ENCODE measurements around the gene SIL1. TPM values are rescaled to one million over a fixed set of nuclear protein-coding genes. Genes with fewer than 3 reads are reported as not detected.
A peak's percentile ranks its signal among the peaks of the same experiment; 100 is the strongest.

The SIL1 gene
- total RNA-seq, 1 donor from 2014 or later: 16.1 TPM

DNA sequence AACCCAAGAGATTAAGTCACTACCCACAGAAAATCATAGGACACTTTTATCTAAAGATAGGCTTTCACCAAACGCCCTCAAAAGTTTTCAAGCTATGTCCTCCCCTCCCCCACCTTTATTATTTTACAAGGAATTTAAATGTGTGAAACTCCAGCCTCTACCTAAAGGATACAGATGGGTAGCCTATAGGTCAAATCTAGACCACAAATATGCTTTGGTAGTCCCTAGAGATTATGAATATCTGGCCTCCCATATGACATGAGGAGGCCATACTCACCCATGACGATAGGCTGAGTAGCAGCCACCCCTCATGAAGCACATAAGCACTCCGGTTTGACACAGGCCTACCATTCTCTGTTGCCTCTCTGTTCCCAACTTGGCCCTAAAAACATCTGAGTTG lies 11.9 kb downstream of the SIL1 start:
- Mint-ChIP-seq H3K4me1 (peaks cover 29% of the 10 kb centered on the region), H3K27me3 (no peaks in the 10 kb centered on the region), H3K36me3 (ENCODE audit: low read depth) (peaks cover 18% of the 10 kb centered on the region), H3K9me3 (no peaks in the 10 kb centered on the region), H3K4me3 (no peak overlapping the region), H3K27ac (no peak overlapping the region)
- ChIA-PET CTCF (no interaction called here), POLR2A (no interaction called here)
- DNase-seq (no peak), ATAC-seq (ENCODE audit: low read depth) (no peak)
- TF ChIP-seq, protein P1, sequence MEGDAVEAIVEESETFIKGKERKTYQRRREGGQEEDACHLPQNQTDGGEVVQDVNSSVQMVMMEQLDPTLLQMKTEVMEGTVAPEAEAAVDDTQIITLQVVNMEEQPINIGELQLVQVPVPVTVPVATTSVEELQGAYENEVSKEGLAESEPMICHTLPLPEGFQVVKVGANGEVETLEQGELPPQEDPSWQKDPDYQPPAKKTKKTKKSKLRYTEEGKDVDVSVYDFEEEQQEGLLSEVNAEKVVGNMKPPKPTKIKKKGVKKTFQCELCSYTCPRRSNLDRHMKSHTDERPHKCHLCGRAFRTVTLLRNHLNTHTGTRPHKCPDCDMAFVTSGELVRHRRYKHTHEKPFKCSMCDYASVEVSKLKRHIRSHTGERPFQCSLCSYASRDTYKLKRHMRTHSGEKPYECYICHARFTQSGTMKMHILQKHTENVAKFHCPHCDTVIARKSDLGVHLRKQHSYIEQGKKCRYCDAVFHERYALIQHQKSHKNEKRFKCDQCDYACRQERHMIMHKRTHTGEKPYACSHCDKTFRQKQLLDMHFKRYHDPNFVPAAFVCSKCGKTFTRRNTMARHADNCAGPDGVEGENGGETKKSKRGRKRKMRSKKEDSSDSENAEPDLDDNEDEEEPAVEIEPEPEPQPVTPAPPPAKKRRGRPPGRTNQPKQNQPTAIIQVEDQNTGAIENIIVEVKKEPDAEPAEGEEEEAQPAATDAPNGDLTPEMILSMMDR (IDR thresholded peaks at IDR 0.05): no peak
- intact Hi-C loops (cut with micrococcal nuclease): no loop called here

DNA sequence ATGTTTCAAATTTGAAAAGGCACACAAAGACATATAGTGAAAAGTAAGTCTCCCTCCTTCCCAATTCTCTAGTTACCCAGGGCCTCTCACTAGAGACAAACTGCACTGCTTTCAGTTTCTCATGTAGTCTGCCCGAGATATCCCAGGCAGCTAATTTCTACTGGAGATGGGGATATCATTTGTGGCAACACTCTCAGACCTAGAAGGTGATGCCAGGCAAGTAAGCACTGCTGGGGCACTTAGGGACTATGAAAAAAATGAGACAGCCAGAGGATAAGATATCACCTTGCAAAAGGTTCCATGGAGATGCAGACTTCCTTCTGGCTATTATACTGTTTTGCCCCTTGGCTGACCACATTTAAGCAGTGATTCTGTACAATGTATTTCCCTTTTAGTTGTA lies 12.6 kb downstream of the SIL1 start:
- CTCF ChIA-PET: no interaction called here

DNA sequence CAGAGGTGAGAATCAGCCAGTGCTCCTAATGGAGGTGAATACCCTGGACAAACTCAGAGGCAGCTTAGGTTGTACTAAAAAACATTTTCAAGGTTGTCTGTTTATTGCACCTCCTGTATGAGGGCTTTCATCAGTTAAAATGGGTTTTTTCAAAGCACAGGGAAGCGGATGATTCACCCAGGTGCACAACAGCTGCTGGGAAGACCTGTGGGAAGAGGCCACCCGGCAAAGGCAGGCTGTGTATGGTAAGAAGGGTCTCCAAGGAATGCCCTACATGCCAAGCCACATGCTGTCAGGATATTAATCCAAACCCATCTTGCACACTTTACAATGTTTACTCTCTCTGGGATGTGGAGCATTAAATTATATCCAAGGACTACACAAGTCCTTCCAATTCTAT lies 14.7 kb downstream of the SIL1 start:
- peaks cover 51% of the 10 kb centered on the region for H3K4me1 Mint-ChIP-seq
- POLR2A ChIA-PET: no interaction called here
- CTCF ChIA-PET: no interaction called here

More for the DNA sequence above, 12.6 kb downstream of the SIL1 start:
- intact Hi-C loops (cut with micrococcal nuclease): no loop called here
- H3K36me3 Mint-ChIP-seq (ENCODE audit: low read depth): peaks cover 18% of the 10 kb centered on the region
- H3K9me3 Mint-ChIP-seq: no peaks in the 10 kb centered on the region
- no peak for DNase-seq
- TF ChIP-seq, protein P1 (IDR thresholded peaks at IDR 0.05): no peak
- ATAC-seq (ENCODE audit: low read depth): no peak
- H3K27ac Mint-ChIP-seq: no peak overlapping the region
- POLR2A ChIA-PET: no interaction called here
- peaks cover 36% of the 10 kb centered on the region for H3K4me1 Mint-ChIP-seq
- H3K27me3 Mint-ChIP-seq: no peaks in the 10 kb centered on the region
- H3K4me3 Mint-ChIP-seq: no peak overlapping the region

DNA sequence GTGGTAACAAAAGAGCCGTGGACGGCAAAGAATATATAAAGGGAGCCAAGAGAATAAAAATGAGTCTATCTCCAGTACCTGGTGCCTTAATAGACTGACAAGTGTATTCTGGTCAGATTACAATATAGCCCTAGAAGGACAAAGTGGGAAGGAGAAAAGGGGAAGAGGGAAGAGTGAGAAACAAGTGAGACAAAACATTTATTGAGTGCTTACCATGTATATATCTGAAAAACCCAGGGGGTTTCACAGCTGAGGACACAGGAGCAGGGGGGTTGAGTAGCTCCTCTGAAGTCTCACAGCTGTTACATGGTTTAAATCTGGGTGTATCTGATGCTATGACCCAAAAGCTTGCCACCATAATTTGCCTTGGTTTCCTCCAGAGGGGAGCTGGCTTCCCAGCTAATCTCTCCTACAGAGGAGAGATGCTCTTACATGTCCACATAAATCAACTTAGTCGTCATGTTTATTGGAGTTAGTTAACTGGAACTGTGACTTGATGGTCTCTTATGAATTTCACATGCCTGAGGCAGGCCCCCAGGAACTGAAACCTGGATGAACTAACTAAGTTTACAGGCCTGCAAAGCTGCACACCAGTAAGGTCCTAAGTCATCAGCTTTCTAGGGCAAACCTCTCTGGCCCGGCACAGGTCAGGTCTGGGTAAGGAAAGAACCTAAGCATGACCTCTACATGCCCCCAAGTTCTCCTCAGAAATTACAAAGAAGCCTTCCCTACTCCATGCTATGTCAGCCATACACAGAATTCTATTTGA lies 15.5 kb downstream of the SIL1 start:
- TF ChIP-seq, protein P1 (IDR thresholded peaks at IDR 0.05): no peak
- ATAC-seq (ENCODE audit: low read depth) (peak; percentile 45), DNase-seq (no peak)
- no peaks in the 10 kb centered on the region for H3K27me3 Mint-ChIP-seq
- ChIA-PET CTCF (no interaction called here), POLR2A (interaction anchor here (1.1 kb wide), 1 partner anchor 15 kb away, joined by 3 read pairs; the partner anchor contains the start of gene SIL1)
- H3K4me3 Mint-ChIP-seq: peak overlapping the region; percentile 2
- no peaks in the 10 kb centered on the region for H3K9me3 Mint-ChIP-seq
- intact Hi-C loops (cut with micrococcal nuclease): no loop called here
- H3K4me1 Mint-ChIP-seq: peaks cover 59% of the 10 kb centered on the region
- H3K36me3 Mint-ChIP-seq (ENCODE audit: low read depth): peaks cover 8% of the 10 kb centered on the region
- no peak overlapping the region for H3K27ac Mint-ChIP-seq

More for the DNA sequence above, 14.7 kb downstream of the SIL1 start:
- Mint-ChIP-seq H3K36me3 (ENCODE audit: low read depth) (peaks cover 13% of the 10 kb centered on the region), H3K9me3 (no peaks in the 10 kb centered on the region), H3K27me3 (no peaks in the 10 kb centered on the region), H3K27ac (no peak overlapping the region), H3K4me3 (no peak overlapping the region)
- DNase-seq (no peak), ATAC-seq (ENCODE audit: low read depth) (no peak)
- TF ChIP-seq, protein P1 (IDR thresholded peaks at IDR 0.05): no peak
- intact Hi-C loops (cut with micrococcal nuclease): no loop called here

DNA sequence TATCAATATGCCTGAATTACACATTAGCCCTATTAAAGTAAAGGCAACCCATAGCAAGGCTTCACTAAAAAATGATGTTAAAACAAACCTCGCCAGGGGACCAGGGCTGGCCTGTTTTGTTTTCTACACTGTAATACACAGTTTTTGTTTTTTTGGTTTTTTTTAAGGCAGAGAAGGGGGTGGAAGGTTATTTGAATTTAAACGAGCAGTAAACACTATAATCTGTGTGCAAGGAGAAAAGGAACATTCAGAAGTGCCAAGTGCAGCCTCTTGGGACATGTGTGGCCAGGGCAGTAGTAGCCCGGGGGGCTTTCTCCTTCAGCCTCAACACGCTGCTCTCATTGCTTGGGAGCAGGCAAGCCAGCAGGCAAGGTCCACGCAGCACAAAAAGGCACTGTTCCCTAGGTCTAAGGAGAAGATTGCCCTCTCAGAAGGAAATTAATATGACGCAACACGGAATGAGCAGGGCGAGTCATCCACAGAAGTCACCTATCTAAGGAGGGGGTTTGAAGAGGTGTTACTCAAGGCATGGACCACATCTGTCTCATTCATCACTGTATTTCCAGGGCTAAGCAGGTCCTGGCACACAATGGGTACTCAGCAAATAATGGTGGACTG lies 16.2 kb downstream of the SIL1 start:
- ChIA-PET CTCF (no interaction called here), POLR2A (interaction anchor here (1.1 kb wide), 1 partner anchor 16 kb away, joined by 3 read pairs; the partner anchor contains the start of gene SIL1)
- TF ChIP-seq, protein P1 (IDR thresholded peaks at IDR 0.05): no peak
- H3K4me3 Mint-ChIP-seq: no peak overlapping the region
- no peak overlapping the region for H3K27ac Mint-ChIP-seq
- H3K4me1 Mint-ChIP-seq: peaks cover 63% of the 10 kb centered on the region
- peaks cover 8% of the 10 kb centered on the region for H3K36me3 Mint-ChIP-seq (ENCODE audit: low read depth)
- DNase-seq (no peak), ATAC-seq (ENCODE audit: low read depth) (no peak)
- intact Hi-C loops (cut with micrococcal nuclease): no loop called here
- H3K27me3 Mint-ChIP-seq: no peaks in the 10 kb centered on the region
- H3K9me3 Mint-ChIP-seq: no peaks in the 10 kb centered on the region
